Chondrocyte (in vitro differentiated cells): ENCODE data around the gene TEDC2. TPM values are rescaled to one million over a fixed set of nuclear protein-coding genes. Genes with fewer than 3 reads are reported as not detected.
"Not testable (repeated sequence)": the region's sequence is repeated elsewhere in the genome, so short reads cannot be mapped to it uniquely, and the experiment has no call there.

Experiments
- DNase-seq: peaks from one replicate; pipeline ENCODE4 v3.0.0; 2021; ENCODE audit warnings: mixed read lengths, low spot score
- H3K27ac Mint-ChIP-seq: one replicate; pipeline ENCODE4 v1.8.0; 2021; ENCODE audit warnings: mild to moderate bottlenecking, moderate library complexity, mixed read lengths; ENCODE audit not compliant: unreplicated experiment
- H3K27me3 Mint-ChIP-seq: 2 replicates; pipeline ENCODE4 v1.8.0; 2021; ENCODE audit warnings: low read depth, mixed read lengths
- H3K36me3 Mint-ChIP-seq: 2 replicates; pipeline ENCODE4 v1.8.0; 2021; ENCODE audit warnings: low read depth, mixed read lengths
- H3K4me1 Mint-ChIP-seq: 2 replicates; pipeline ENCODE4 v1.8.0; 2021; ENCODE audit warnings: low read depth, mild to moderate bottlenecking, mixed read lengths
- H3K4me3 Mint-ChIP-seq: one replicate; pipeline ENCODE4 v1.8.0; 2021; ENCODE audit warnings: mild to moderate bottlenecking, moderate library complexity, mixed read lengths; ENCODE audit not compliant: unreplicated experiment
- H3K9me3 Mint-ChIP-seq: 2 replicates; pipeline ENCODE4 v1.8.0; 2021; ENCODE audit warnings: low read depth, mixed read lengths
- CTCF ChIP-seq: fragments of 200-600 bp; sonication (generic); IDR thresholded peaks from 2 replicates; pipeline ENCODE4 v1.5.0; 2021; ENCODE audit warnings: antibody characterized with exemption, mild to moderate bottlenecking, moderate library complexity
- total RNA-seq: library from RNA; stranded (reverse); gene quantifications from 3 replicates; pipeline ENCODE4 v1.2.1, GENCODE V29; 2021

The TEDC2 gene
- total RNA-seq, 1 donor from 2014 or later, result 3.9 TPM

- no peak for TF ChIP-seq CTCF
- no peak for DNase-seq
- Mint-ChIP-seq H3K36me3 (no peaks in the 10 kb centered on the region), H3K4me3 (peak overlapping the region; percentile 58), H3K9me3 (no peaks in the 10 kb centered on the region), H3K27ac (no peak overlapping the region), H3K27me3 (no peaks in the 10 kb centered on the region), H3K4me1 (peaks cover 23% of the 10 kb centered on the region)
These were observed 16.8 kb downstream of the TEDC2 start for GRCh38 chr16:2476741-2477140.

- peaks cover 23% of the 10 kb centered on the region for H3K4me1 Mint-ChIP-seq
- H3K36me3 Mint-ChIP-seq, result no peaks in the 10 kb centered on the region
- no peak overlapping the region for H3K27ac Mint-ChIP-seq
- no peak overlapping the region for H3K4me3 Mint-ChIP-seq
- no peak for DNase-seq
- TF ChIP-seq CTCF, result no peak
- no peaks in the 10 kb centered on the region for H3K27me3 Mint-ChIP-seq
- no peaks in the 10 kb centered on the region for H3K9me3 Mint-ChIP-seq
These were observed 17.4 kb downstream of the TEDC2 start for GRCh38 chr16:2477327-2477726.

GRCh38 chr16:2478279-2478678, 18.4 kb downstream of the TEDC2 start:
- no peak for DNase-seq
- H3K9me3 Mint-ChIP-seq, result no peaks in the 10 kb centered on the region
- TF ChIP-seq CTCF, result no peak
- H3K27me3 Mint-ChIP-seq, result no peaks in the 10 kb centered on the region
- no peak overlapping the region for H3K4me3 Mint-ChIP-seq
- peaks cover 24% of the 10 kb centered on the region for H3K4me1 Mint-ChIP-seq
- H3K27ac Mint-ChIP-seq, result no peak overlapping the region
- H3K36me3 Mint-ChIP-seq, result no peaks in the 10 kb centered on the region

- H3K36me3 Mint-ChIP-seq, H3K9me3 Mint-ChIP-seq, DNase-seq, H3K27ac Mint-ChIP-seq, H3K27me3 Mint-ChIP-seq, H3K4me3 Mint-ChIP-seq: not testable (repeated sequence)
- peaks cover 22% of the 10 kb centered on the region for H3K4me1 Mint-ChIP-seq
These were observed 20.1 kb downstream of the TEDC2 start for GRCh38 chr16:2479996-2480395.

GRCh38 chr16:2480948-2481347, 21.0 kb downstream of the TEDC2 start:
- Mint-ChIP-seq H3K36me3 (peaks cover 1% of the 10 kb centered on the region), H3K4me3 (no peak overlapping the region)
- no peak for DNase-seq

More at GRCh38 chr16:2480948-2481347, 21.0 kb downstream of the TEDC2 start:
- TF ChIP-seq CTCF, result no peak
- H3K9me3 Mint-ChIP-seq, result no peaks in the 10 kb centered on the region
- H3K27me3 Mint-ChIP-seq, result no peaks in the 10 kb centered on the region
- peaks cover 19% of the 10 kb centered on the region for H3K4me1 Mint-ChIP-seq
- no peak overlapping the region for H3K27ac Mint-ChIP-seq
